ENCODE data around the gene DHX35. TPM values are rescaled to one million over a fixed set of nuclear protein-coding genes. Genes with fewer than 3 reads are reported as not detected.

The DHX35 gene
- total RNA-seq, 1 experiment from 2014 or later: 20.4 TPM

GRCh38 chr20:39038047-39038446, 75.9 kb downstream of the DHX35 start (continued):
- TF ChIP-seq ZNF281 (CRISPR knock-in tag; IDR thresholded peaks at IDR 0.05) (no peak), ATF1 (CRISPR knock-in tag; IDR thresholded peaks at IDR 0.05) (no peak), ZNF416 (CRISPR knock-in tag; IDR thresholded peaks at IDR 0.05) (no peak), ESRRA (CRISPR knock-in tag; IDR thresholded peaks at IDR 0.05; ENCODE audit: borderline replicate concordance) (no peak), ZNF512 (CRISPR knock-in tag; IDR thresholded peaks at IDR 0.05; ENCODE audit: borderline replicate concordance) (no peak), ZNF263 (CRISPR knock-in tag; IDR thresholded peaks at IDR 0.05; ENCODE audit: low read depth) (no peak), RORB (CRISPR knock-in tag; IDR thresholded peaks at IDR 0.05) (no peak), ETV6 (CRISPR knock-in tag; IDR thresholded peaks at IDR 0.05) (no peak), TEAD1 (CRISPR knock-in tag; IDR thresholded peaks at IDR 0.05) (no peak), FOXJ3 (CRISPR knock-in tag; IDR thresholded peaks at IDR 0.05; ENCODE audit: borderline replicate concordance) (no peak), NR1H2 (CRISPR knock-in tag; IDR thresholded peaks at IDR 0.05) (no peak), JAZF1 (CRISPR knock-in tag; IDR thresholded peaks at IDR 0.05) (no peak), CTCF (IDR thresholded peaks at IDR 0.05) (no peak), NR3C1 (CRISPR knock-in tag; conservative IDR thresholded peaks at IDR 0.05; ENCODE audit: low read depth) (no peak)

GRCh38 chr20:39038495-39038894, 76.4 kb downstream of the DHX35 start:
- ATAC-seq: no peak
- H3K4me1 Mint-ChIP-seq: no peaks in the 10 kb centered on the region
- H3K27ac Mint-ChIP-seq: no peak overlapping the region
- H3K9me3 Mint-ChIP-seq: no peaks in the 10 kb centered on the region
- CTCF ChIA-PET: interaction anchor here (2.9 kb wide), 1 partner anchor 12 kb away, joined by 8 read pairs; no protein-coding TSS in a partner anchor
- no peak for TF ChIP-seq NR1H2 (CRISPR knock-in tag; IDR thresholded peaks at IDR 0.05)
- TF ChIP-seq KAT7 (CRISPR knock-in tag; IDR thresholded peaks at IDR 0.05; ENCODE audit: borderline replicate concordance): no peak
- TF ChIP-seq OVOL2 (CRISPR knock-in tag; IDR thresholded peaks at IDR 0.05; ENCODE audit: borderline replicate concordance): no peak
- no peak for TF ChIP-seq PRDM15 (CRISPR knock-in tag; IDR thresholded peaks at IDR 0.05)
- no peak for TF ChIP-seq JAZF1 (CRISPR knock-in tag; IDR thresholded peaks at IDR 0.05)
- TF ChIP-seq MLX (CRISPR knock-in tag; IDR thresholded peaks at IDR 0.05): no peak
- no peak for TF ChIP-seq E2F4 (CRISPR knock-in tag; IDR thresholded peaks at IDR 0.05; ENCODE audit: borderline replicate concordance, low read depth)
- TF ChIP-seq IRF2 (CRISPR knock-in tag; IDR thresholded peaks at IDR 0.05; ENCODE audit: borderline replicate concordance, low read depth): no peak
- no peak for TF ChIP-seq ZNF263 (CRISPR knock-in tag; IDR thresholded peaks at IDR 0.05; ENCODE audit: low read depth)
- POLR2A ChIA-PET: no interaction called here
- peaks cover 55% of the 10 kb centered on the region for H3K36me3 Mint-ChIP-seq
- no peak for DNase-seq (ENCODE audit: low spot score)
- no peak overlapping the region for H3K4me3 Mint-ChIP-seq
- H3K27me3 Mint-ChIP-seq (ENCODE audit: low read depth): no peaks in the 10 kb centered on the region
